ENCODE data around the gene IGLL5. TPM values are rescaled to one million over a fixed set of nuclear protein-coding genes. Genes with fewer than 3 reads are reported as not detected.

IGLL5 gene
- under 1 TPM in 2 of 4 donors, not detected in 2; 0.28 to 0.29 TPM for polyA plus RNA-seq (ENCODE audit: insufficient read length in 4 of 4)

- no peak for DNase-seq (ENCODE audit: low read depth in 4 of 4, low spot score in 2 of 4)
Measured at GRCh38 chr22:22887621-22888503, at the start of gene IGLL5. TSS of gene IGLL5 (plus strand) at chr22:22887816. CDS start at chr22:22888054, 238 bp downstream.

- DNase-seq (ENCODE audit: low read depth in 4 of 4, low spot score in 2 of 4): no peak
Measured at GRCh38 chr22:22838148-22838786, 49.3 kb upstream of the IGLL5 start.

GRCh38 chr22:22839570-22840314 is 47.9 kb upstream of the IGLL5 start:
- no peak for DNase-seq (ENCODE audit: low read depth in 4 of 4, low spot score in 2 of 4)

DNA sequence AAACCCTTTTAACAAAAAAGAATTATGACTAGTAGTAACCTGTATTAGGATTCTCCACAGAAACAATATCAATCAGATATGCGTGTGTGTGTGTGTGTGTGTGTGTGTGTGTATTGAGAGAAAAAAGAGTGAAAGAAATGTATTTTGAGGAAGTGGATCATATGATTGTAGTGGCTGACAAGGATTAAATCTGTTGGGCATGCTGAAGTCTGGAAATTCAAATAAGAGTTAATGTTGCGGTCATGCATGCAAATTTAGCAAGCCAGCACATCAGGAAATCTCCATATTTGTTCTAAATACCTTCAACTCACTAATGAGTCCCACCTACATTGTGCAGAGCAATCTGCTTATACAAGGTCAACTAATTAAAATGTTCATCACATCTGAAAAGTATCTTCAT is 46.8 kb upstream of the IGLL5 start:
- no peak for DNase-seq (ENCODE audit: low read depth in 4 of 4, low spot score in 2 of 4)

DNA sequence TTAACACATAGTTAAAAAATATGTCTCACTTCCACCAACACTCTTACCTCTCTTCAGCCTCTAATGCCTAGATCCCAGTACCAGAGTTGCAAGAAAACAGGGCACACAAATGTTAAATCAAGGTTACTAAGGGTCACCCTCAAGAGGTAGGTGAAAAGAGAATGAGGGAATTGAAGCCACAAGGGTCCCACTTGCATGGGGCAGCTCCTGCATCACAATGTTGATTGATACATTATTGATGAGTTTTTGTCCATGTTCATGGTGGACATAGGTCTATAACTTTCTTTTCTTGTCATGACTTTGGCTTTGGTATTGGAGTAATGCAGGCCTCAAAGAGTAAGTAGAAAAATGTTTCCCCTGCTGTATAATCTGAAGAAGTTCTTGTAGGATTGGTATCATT is 46.0 kb upstream of the IGLL5 start:
- DNase-seq (ENCODE audit: low read depth in 4 of 4, low spot score in 2 of 4): no peak

DNA sequence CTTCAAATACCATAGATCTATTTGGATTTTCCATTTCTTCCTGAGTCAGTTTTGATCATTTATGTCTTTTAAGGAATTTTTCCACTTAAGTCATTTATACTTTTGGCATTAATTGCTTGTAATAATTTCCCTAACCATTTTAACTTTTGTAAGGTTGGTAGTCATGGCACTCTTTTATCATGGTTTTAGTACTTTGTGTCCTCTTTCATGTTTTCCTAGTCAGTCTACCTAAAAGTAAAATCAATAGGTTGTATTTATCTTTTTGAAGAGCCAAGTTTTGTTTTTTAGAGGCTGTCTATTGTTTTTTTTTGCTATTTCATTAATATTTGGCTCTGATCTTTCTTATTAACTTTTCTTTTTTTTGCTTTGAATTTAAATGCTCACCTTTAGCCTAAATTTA is 45.5 kb upstream of the IGLL5 start:
- DNase-seq (ENCODE audit: low read depth in 4 of 4, low spot score in 2 of 4): no peak

DNA sequence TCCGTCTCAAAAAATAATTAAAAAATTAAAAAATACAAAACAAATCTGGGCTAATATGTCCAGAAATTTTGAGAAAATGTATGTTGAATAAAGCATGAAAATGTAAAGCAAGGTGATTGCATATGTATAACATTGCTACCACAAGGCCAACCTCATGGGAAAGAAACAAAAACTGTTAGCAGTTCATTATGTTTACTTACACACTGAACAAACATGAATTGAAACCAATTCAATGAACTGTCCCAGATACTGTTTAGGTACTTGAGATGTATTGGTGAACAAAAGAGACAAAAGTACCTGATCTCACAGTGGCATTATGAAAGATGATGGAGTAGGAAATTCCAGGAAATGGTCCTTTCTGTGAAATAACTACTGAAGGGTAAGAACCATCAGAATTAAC is 43.8 kb upstream of the IGLL5 start:
- DNase-seq (ENCODE audit: low read depth in 4 of 4, low spot score in 2 of 4): no peak

- DNase-seq (ENCODE audit: low read depth in 4 of 4, low spot score in 2 of 4): no peak
Measured at GRCh38 chr22:22847241-22847640, 40.4 kb upstream of the IGLL5 start.

GRCh38 chr22:22848364-22848866 is 39.2 kb upstream of the IGLL5 start:
- peak in 1 of 4 donors; percentile 53 for DNase-seq (ENCODE audit: low read depth in 4 of 4, low spot score in 2 of 4)

DNA sequence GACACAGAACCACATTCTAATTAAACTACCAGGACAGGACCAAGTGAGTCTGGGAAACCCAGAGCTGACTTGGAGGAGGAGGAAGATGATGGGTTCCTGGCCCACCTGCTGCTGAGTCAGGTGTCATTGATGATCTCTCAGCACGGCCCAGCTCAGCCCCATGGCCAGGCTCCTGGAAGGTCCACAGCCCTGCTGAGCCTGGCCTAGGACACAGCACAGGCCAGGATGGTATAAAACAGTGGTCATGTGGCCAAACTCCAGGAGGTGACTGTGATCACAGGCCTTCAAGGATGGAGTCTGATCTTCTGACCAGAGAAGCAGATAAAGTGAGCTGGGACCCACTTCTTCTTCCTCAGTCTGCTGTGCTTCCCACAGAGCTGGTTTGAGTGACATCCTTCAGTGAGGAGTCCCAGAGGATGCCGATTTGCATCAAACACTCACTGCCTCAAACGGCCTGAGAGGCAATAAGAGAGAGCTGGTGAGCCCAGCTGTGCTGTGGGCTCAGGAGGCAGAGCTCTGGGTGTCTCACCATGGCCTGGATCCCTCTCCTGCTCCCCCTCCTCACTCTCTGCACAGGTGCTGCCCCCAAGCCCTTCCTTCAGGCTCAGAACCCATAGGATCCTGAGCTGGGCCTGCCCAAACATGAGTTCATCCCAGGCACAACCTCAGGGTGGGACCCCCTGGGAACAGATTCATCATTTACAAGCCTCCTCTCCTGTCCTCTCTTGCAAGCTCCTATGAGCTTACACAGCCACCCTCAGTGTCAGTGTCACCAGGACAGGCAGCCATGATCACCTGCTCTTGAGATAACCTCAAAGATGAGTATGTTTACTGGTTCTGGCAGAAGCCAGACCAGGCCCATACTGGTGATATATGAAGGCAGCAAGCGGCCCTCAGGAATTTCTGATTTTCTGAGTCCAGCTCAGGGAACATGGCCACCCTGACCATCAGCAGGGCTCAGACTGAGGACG is 37.7 kb upstream of the IGLL5 start:
- no peak for DNase-seq (ENCODE audit: low read depth in 4 of 4, low spot score in 2 of 4)

GRCh38 chr22:22851969-22852368 is 35.6 kb upstream of the IGLL5 start:
- DNase-seq (ENCODE audit: low read depth in 4 of 4, low spot score in 2 of 4): no peak

- DNase-seq (ENCODE audit: low read depth in 4 of 4, low spot score in 2 of 4): no peak
Measured at GRCh38 chr22:22853713-22854112, 33.9 kb upstream of the IGLL5 start.

DNA sequence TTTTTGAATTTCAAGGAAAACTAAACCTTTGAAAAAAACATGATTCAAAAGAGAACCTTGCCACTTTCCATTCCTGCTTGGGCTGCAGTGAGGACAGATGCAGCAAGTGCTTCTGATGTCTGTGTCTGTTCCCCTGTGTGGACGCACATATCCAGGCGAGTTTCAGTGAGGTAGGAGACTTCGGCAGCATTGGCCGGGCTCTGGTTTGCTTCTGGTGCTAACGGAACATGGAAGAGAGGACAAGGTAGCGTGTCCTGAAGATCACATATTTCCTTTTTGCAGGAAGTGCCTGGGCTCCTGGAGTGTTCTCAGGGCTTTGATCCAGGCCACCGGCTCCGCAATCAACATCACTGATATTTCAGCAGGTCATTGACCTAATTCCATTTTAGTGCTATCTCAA is 33.1 kb upstream of the IGLL5 start:
- DNase-seq (ENCODE audit: low read depth in 4 of 4, low spot score in 2 of 4): no peak

DNA sequence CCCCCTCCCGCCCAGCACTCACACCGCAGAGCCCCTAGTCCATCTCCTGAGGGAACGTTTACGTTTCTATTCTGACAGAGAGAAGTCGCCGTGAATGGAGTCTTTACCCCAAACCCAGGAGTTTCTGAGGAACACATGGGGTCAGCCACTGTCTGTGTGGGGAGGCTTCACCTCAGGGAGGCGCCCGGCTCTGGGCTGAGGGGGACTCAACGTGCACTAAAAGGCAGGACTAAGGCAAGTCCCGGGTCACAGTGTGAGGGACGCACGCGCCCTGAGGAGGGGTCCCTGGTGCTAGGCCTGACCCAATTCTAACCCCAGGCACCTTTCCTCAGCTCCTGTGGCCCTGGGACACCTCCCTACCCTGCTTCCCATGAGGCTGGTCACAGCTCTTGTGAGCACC is 32.5 kb upstream of the IGLL5 start:
- no peak for DNase-seq (ENCODE audit: low read depth in 4 of 4, low spot score in 2 of 4)

DNA sequence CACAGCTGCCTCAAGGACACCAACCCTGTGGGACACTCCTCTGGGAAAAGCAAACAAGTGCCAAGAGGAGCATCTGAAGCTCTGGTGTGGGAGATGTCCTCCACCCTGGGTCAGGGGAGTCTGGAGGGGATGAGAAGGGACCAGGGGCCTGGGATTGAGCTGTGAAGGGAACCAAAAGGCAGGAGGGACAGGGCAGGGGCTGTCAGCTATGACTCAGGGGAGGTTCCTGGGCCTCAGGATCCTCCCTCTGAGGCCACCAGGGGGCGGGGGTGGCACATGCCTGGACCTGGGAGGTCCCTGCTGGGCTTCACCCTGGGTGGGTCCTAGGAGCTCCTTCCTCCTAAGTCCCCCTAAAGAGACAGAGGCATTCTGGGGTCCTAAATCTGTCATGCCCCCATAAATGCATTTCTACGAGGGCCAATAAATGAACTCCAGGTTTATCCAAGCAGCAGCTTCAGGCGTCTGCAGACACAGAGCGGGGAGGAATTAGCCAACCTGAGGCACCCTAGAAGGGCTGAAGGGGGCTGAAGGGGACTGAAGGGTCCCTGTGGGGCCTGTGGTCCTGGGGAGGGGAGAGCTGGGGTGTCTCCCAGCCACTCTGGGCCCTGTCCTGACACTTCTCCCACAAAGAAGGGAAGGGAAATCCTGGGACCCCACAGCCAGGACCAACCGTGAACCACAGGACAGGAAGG is 31.9 kb upstream of the IGLL5 start:
- no peak for DNase-seq (ENCODE audit: low read depth in 4 of 4, low spot score in 2 of 4)

GRCh38 chr22:22856364-22856763 is 31.3 kb upstream of the IGLL5 start:
- DNase-seq (ENCODE audit: low read depth in 4 of 4, low spot score in 2 of 4): no peak

GRCh38 chr22:22856885-22857606 is 30.6 kb upstream of the IGLL5 start:
- no peak for DNase-seq (ENCODE audit: low read depth in 4 of 4, low spot score in 2 of 4)
